Measurements from ENCODE around the gene AQP1. TPM values are rescaled to one million over a fixed set of nuclear protein-coding genes. Genes with fewer than 3 reads are reported as not detected.
A peak's percentile ranks its signal among the peaks of the same experiment; 100 is the strongest.

AQP1 gene
- total and polyA plus RNA-seq, 4 donors, result 8.9 to 76.3 (median 23.5) TPM

DNA sequence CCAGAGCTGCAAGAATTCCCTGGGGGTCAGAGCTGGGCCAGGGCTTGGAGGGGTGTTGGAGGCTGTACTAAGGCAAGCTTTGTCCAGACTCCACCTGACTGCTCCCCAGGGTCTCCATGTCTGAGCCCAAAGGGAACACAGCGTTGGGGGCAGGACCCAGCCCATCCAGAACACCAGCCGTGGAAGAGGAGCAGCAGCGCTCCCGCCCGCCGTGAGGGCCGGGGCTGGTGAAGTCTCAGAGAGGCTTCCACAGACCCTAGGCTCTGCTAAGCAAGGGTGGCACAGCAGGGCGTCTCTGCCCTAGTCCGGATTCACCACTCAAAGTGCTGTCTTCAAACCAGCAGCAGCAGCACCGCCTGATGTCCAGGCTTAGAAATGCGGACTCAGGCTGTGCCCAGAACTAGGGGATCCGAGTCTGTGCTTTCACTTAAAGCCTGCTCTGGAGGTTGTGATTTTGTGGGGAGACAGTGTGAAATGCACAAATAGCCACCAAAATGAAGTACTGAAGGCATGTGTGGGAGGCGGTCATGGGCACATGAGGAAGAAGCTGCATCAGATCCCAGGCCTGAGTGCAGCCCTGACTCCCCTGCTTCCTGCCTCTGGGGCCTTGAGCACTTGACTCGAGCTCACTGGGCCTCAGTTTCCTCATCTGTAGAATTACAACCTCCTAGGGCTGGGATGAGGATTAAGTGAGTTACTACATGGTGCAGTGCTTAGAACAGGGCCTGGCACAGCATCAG, 16.6 kb upstream of the AQP1 start:
- H3K9me3 ChIP-seq (ENCODE audit: control insufficient read depth in 4 of 4, low read length in 3 of 4), result no peaks in the 10 kb centered on the region
- no peak overlapping the region for H3K4me3 ChIP-seq (ENCODE audit: low read depth in 1 of 3, low read length in 3 of 3)
- H3K27ac ChIP-seq (ENCODE audit: low read depth in 1 of 2, low read length in 2 of 2), result no peak overlapping the region
- H3K9ac ChIP-seq (ENCODE audit: low read depth in 1 of 2, low read length in 2 of 2), result no peak overlapping the region
- 94% methylated on average over 14 of the region's 14 CpGs for WGBS
- no peak for DNase-seq (ENCODE audit: low spot score)
- H3K4me1 ChIP-seq (ENCODE audit: control insufficient read depth in 4 of 4, insufficient read depth in 4 of 4, low read length in 3 of 4), result peaks cover 5 to 21% (median 14%) of the 10 kb centered on the region in 4 donors
- no peaks in the 10 kb centered on the region for H3K36me3 ChIP-seq (ENCODE audit: control insufficient read depth in 4 of 4, insufficient read depth in 3 of 4, low read depth in 1 of 4, low read length in 3 of 4)
- TF ChIP-seq, protein P1, sequence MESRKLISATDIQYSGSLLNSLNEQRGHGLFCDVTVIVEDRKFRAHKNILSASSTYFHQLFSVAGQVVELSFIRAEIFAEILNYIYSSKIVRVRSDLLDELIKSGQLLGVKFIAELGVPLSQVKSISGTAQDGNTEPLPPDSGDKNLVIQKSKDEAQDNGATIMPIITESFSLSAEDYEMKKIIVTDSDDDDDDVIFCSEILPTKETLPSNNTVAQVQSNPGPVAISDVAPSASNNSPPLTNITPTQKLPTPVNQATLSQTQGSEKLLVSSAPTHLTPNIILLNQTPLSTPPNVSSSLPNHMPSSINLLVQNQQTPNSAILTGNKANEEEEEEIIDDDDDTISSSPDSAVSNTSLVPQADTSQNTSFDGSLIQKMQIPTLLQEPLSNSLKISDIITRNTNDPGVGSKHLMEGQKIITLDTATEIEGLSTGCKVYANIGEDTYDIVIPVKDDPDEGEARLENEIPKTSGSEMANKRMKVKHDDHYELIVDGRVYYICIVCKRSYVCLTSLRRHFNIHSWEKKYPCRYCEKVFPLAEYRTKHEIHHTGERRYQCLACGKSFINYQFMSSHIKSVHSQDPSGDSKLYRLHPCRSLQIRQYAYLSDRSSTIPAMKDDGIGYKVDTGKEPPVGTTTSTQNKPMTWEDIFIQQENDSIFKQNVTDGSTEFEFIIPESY (IDR thresholded peaks at IDR 0.05), result no peak
- TF ChIP-seq HNF4A (conservative IDR thresholded peaks at IDR 0.05), result no peak
- no peak for TF ChIP-seq FOXA2 (IDR thresholded peaks at IDR 0.05)
- TF ChIP-seq TAF1 (conservative IDR thresholded peaks at IDR 0.05), result no peak
- TF ChIP-seq, protein P2, sequence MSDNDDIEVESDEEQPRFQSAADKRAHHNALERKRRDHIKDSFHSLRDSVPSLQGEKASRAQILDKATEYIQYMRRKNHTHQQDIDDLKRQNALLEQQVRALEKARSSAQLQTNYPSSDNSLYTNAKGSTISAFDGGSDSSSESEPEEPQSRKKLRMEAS (IDR thresholded peaks at IDR 0.05), result no peak
- no peak for TF ChIP-seq HNF4G (IDR thresholded peaks at IDR 0.05)
- TF ChIP-seq SP1 (IDR thresholded peaks at IDR 0.05), result no peak
- H3K27me3 ChIP-seq (ENCODE audit: control insufficient read depth in 4 of 4, insufficient read depth in 4 of 4, low read length in 3 of 4), result no peaks in the 10 kb centered on the region

DNA sequence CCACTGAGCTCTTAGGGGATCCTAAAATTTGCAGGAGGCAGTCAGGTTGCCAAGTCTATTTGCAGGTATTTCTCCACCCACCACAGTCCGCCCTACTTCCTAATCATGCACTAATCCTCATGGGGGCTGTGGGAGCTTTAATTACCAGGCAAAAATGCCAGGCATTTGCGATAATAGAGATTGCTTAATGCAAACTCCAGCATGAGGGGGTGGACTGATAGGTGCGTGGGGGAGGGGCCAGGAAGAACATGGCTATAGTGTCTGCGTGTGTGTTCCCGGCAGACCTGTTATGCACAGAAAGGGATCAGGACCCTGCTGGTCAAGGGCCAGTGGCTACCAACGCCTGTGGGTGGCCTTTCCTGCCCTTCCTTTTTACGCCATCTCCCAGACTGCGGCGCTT, 15.6 kb upstream of the AQP1 start:
- Histone ChIP-seq H3K27me3 (ENCODE audit: control insufficient read depth in 4 of 4, insufficient read depth in 4 of 4, low read length in 3 of 4) (no peaks in the 10 kb centered on the region), H3K9me3 (ENCODE audit: control insufficient read depth in 4 of 4, low read length in 3 of 4) (no peaks in the 10 kb centered on the region), H3K4me1 (ENCODE audit: control insufficient read depth in 4 of 4, insufficient read depth in 4 of 4, low read length in 3 of 4) (peaks cover 5 to 21% (median 14%) of the 10 kb centered on the region in 4 donors), H3K9ac (ENCODE audit: low read depth in 1 of 2, low read length in 2 of 2) (no peak overlapping the region), H3K36me3 (ENCODE audit: control insufficient read depth in 4 of 4, insufficient read depth in 3 of 4, low read depth in 1 of 4, low read length in 3 of 4) (no peaks in the 10 kb centered on the region), H3K27ac (ENCODE audit: low read depth in 1 of 2, low read length in 2 of 2) (peak overlapping the region in 1 of 2 donors; percentile 14), H3K4me3 (ENCODE audit: low read depth in 1 of 3, low read length in 3 of 3) (no peak overlapping the region)
- TF ChIP-seq SP1 (IDR thresholded peaks at IDR 0.05) (no peak), FOXA2 (IDR thresholded peaks at IDR 0.05) (no peak), HNF4G (IDR thresholded peaks at IDR 0.05) (no peak), TAF1 (conservative IDR thresholded peaks at IDR 0.05) (no peak), RAD21 (IDR thresholded peaks at IDR 0.05) (no peak), RXRA (IDR thresholded peaks at IDR 0.05) (peak in 1 of 2 donors; percentile 60), JUND (IDR thresholded peaks at IDR 0.05) (no peak), GABPA (IDR thresholded peaks at IDR 0.05 in 1 of 2, conservative IDR thresholded peaks at IDR 0.05 in 1 of 2) (no peak), YY1 (IDR thresholded peaks at IDR 0.05) (peak; percentile 33), EGR1 (IDR thresholded peaks at IDR 0.05; ENCODE audit: low read depth in 2 of 2) (peak in 1 of 2 donors; percentile 57), HNF4A (conservative IDR thresholded peaks at IDR 0.05) (peak in 1 of 2 donors; percentile 28), FOXA1 (IDR thresholded peaks at IDR 0.05) (no peak), NR2F2 (IDR thresholded peaks at IDR 0.05) (no peak)
- TF ChIP-seq, protein P3, sequence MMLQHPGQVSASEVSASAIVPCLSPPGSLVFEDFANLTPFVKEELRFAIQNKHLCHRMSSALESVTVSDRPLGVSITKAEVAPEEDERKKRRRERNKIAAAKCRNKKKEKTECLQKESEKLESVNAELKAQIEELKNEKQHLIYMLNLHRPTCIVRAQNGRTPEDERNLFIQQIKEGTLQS (IDR thresholded peaks at IDR 0.05), result no peak
- TF ChIP-seq, protein P4, sequence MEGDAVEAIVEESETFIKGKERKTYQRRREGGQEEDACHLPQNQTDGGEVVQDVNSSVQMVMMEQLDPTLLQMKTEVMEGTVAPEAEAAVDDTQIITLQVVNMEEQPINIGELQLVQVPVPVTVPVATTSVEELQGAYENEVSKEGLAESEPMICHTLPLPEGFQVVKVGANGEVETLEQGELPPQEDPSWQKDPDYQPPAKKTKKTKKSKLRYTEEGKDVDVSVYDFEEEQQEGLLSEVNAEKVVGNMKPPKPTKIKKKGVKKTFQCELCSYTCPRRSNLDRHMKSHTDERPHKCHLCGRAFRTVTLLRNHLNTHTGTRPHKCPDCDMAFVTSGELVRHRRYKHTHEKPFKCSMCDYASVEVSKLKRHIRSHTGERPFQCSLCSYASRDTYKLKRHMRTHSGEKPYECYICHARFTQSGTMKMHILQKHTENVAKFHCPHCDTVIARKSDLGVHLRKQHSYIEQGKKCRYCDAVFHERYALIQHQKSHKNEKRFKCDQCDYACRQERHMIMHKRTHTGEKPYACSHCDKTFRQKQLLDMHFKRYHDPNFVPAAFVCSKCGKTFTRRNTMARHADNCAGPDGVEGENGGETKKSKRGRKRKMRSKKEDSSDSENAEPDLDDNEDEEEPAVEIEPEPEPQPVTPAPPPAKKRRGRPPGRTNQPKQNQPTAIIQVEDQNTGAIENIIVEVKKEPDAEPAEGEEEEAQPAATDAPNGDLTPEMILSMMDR (IDR thresholded peaks at IDR 0.05; ENCODE audit: low read depth, low read length, missing input control), result no peak
- TF ChIP-seq, protein P2 (IDR thresholded peaks at IDR 0.05), result no peak
- TF ChIP-seq, protein P5, sequence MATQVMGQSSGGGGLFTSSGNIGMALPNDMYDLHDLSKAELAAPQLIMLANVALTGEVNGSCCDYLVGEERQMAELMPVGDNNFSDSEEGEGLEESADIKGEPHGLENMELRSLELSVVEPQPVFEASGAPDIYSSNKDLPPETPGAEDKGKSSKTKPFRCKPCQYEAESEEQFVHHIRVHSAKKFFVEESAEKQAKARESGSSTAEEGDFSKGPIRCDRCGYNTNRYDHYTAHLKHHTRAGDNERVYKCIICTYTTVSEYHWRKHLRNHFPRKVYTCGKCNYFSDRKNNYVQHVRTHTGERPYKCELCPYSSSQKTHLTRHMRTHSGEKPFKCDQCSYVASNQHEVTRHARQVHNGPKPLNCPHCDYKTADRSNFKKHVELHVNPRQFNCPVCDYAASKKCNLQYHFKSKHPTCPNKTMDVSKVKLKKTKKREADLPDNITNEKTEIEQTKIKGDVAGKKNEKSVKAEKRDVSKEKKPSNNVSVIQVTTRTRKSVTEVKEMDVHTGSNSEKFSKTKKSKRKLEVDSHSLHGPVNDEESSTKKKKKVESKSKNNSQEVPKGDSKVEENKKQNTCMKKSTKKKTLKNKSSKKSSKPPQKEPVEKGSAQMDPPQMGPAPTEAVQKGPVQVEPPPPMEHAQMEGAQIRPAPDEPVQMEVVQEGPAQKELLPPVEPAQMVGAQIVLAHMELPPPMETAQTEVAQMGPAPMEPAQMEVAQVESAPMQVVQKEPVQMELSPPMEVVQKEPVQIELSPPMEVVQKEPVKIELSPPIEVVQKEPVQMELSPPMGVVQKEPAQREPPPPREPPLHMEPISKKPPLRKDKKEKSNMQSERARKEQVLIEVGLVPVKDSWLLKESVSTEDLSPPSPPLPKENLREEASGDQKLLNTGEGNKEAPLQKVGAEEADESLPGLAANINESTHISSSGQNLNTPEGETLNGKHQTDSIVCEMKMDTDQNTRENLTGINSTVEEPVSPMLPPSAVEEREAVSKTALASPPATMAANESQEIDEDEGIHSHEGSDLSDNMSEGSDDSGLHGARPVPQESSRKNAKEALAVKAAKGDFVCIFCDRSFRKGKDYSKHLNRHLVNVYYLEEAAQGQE (IDR thresholded peaks at IDR 0.05), result no peak
- TF ChIP-seq, protein P1 (IDR thresholded peaks at IDR 0.05), result no peak
- whole genome bisulfite sequencing, result 73% methylated on average over 9 of the region's 9 CpGs
- no peak for DNase-seq (ENCODE audit: low spot score)
